Mononuclear cell (primary cell): Measurements from ENCODE around the gene PM20D2. TPM values are rescaled to one million over a fixed set of nuclear protein-coding genes. Genes with fewer than 3 reads are reported as not detected.
"Not testable (repeated sequence)": the region's sequence is repeated elsewhere in the genome, so short reads cannot be mapped to it uniquely, and the experiment has no call there.

Source experiments
- H3K27me3 ChIP-seq: 2 replicates; pipeline ENCODE4 v1.6.0; 2011; ENCODE audit warnings: low read length, control low read depth; ENCODE audit not compliant: insufficient read depth
- H3K4me1 ChIP-seq: 2 replicates; pipeline ENCODE4 v1.5.1; 2011; ENCODE audit warnings: mild to moderate bottlenecking, low read length, control low read depth; ENCODE audit not compliant: insufficient read depth
- H3K4me3 ChIP-seq: 2 replicates; pipeline ENCODE4 v1.5.1; 2011; ENCODE audit warnings: mild to moderate bottlenecking, low read length, moderate library complexity
- H3K9me3 ChIP-seq: 2 replicates; pipeline ENCODE4 v1.5.1; 2011; ENCODE audit warnings: low read depth, mild to moderate bottlenecking, control low read depth, low read length
- total RNA-seq: library from RNA; depleted of rRNA; stranded (reverse); fragments of >200 nt; gene quantifications from one replicate; pipeline ENCODE4 v1.2.3, GENCODE V29; 2012

The PM20D2 gene, protein sequence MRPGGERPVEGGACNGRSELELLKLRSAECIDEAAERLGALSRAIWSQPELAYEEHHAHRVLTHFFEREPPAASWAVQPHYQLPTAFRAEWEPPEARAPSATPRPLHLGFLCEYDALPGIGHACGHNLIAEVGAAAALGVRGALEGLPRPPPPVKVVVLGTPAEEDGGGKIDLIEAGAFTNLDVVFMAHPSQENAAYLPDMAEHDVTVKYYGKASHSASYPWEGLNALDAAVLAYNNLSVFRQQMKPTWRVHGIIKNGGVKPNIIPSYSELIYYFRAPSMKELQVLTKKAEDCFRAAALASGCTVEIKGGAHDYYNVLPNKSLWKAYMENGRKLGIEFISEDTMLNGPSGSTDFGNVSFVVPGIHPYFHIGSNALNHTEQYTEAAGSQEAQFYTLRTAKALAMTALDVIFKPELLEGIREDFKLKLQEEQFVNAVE
- total RNA-seq, result 6.1 TPM

DNA sequence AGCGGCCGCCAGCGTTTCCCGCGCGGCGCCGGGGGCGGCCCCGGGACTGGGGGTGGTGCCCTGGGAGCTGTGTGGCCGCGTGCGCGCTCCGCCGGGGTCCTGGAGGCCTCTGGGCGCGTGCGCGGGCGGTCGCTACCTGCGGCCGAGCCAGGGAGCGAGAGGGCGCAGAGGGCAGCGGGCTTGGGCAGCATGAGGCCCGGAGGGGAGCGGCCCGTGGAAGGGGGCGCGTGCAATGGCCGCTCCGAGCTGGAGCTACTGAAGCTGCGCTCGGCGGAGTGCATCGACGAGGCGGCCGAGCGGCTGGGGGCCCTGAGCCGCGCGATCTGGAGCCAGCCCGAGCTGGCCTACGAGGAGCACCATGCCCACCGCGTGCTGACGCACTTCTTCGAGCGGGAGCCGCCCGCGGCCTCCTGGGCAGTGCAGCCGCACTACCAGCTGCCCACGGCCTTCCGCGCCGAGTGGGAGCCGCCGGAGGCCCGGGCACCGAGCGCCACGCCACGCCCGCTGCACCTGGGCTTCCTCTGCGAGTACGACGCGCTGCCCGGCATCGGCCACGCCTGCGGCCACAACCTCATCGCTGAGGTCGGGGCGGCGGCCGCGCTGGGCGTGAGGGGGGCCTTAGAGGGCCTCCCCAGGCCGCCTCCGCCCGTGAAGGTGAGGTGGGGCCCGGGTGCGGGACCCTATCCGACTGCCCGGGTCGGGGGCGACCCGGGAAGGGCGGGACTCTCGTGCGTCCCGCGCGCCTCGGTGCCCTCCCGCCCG, at the start of gene PM20D2:
PM20D2 (plus strand) TSS at position 100 of the 762 bp plus-strand sequence; CDS start at position 190, 90 bp downstream.
- peak within 1 kb of the TSS; percentile 52 for H3K4me3 ChIP-seq
- H3K4me1 ChIP-seq, result peaks cover 25% of the 10 kb centered on the region
- no peaks in the 10 kb centered on the region for H3K9me3 ChIP-seq
- no peaks in the 10 kb centered on the region for H3K27me3 ChIP-seq

DNA sequence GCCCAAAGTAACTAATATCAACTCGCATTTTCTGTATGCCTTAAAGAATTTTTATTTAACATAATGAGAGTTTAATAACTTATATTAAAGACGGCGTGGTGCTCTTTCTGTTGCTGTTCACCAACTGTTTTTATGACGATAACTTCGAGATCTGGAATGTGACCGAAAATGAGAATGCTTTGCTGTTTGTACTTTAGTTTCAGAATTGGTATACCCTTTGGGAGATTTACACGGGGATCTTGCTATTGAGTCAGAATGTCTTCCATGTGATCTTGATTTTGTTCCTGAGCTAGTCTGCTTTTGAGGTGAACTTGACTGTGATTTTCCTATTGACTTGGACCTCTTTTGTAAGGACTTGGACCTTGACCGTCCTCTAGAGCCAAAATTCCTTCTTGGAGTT, 47.4 kb upstream of the PM20D2 start:
- Histone ChIP-seq H3K4me1 (no peaks in the 10 kb centered on the region), H3K9me3 (no peaks in the 10 kb centered on the region), H3K27me3 (no peaks in the 10 kb centered on the region), H3K4me3 (no peak overlapping the region)

DNA sequence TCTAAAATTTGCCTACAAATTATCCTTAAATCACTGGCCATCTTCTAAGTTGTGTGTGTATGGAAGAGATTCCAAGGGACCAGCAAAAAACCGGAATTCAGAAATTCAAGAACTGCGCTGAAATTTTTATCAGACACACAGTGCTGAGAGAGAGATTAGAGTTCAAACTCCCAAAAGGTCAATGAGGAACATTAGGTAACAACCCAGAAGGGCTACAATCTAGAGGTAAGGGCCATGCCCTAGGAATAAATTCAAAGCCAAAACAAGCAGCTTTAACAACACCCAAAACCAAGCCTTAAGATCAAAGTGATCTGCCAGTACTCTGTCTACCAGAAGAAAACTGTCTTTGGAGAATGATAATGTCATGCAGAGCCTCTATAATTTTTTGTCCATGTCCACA, 45.7 kb upstream of the PM20D2 start:
- Histone ChIP-seq H3K27me3 (no peaks in the 10 kb centered on the region), H3K4me3 (no peak overlapping the region), H3K9me3 (no peaks in the 10 kb centered on the region), H3K4me1 (no peaks in the 10 kb centered on the region)

DNA sequence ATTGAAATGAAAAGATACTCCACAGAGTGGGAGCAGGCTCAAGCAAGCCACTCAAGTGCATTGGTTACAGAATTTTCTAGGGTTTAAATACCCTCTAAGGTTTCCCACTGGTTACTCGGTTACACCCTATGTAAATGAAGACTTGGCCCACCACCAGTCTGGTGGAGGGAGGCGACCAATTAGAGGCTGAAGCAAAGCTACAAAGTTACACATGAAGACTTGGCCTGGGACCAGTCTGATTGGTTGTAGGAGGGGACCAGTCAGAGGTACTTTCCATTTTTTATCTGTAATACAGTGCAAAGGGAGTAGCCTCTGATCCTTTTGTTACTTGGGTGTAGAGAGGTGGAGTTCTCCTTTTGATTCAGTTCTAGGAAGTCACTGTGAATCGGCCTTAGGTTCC, 35.6 kb upstream of the PM20D2 start:
- Histone ChIP-seq H3K4me3 (no peak overlapping the region), H3K27me3 (no peaks in the 10 kb centered on the region), H3K9me3 (no peaks in the 10 kb centered on the region), H3K4me1 (no peaks in the 10 kb centered on the region)

DNA sequence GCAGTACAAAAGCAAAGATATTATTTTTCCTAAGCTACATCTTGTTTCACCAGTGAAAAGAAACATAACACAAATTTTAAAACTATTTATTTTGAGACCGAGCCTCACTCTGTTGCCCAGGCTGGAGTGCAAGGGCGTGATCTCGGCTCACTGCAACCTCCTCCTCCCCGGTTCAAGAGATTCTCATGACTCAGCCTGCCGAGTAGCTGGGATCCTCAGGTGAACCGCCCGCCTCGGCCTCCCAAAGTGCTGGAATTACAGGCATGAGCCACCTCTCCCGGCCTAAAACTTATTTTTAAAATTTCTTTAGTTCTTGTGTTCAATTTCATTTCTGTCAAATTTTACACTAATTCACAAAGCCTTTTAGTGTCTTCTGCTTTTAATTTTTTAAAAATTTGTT, 33.9 kb upstream of the PM20D2 start:
- Histone ChIP-seq H3K9me3 (no peaks in the 10 kb centered on the region), H3K4me3 (no peak overlapping the region), H3K27me3 (no peaks in the 10 kb centered on the region), H3K4me1 (peaks cover 3% of the 10 kb centered on the region)

DNA sequence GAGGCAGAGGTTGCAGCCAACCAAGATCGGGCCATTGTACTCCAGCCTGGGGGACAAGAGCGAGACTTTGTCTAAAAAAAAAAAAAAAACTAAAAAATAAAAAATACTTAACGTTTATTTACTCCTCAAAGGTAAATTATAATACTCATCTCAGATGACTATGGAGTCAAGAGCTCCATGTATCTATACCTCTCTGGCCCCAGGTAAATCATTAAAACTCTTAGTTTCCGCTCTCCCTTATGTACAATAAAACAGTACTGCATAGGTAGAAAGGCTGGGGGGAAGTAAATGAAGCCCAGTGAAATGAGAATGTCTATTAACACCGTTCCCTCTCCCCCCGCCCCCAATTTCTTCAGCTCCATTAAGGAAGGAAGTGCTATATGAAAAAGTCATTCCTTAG, 29.2 kb upstream of the PM20D2 start:
- Histone ChIP-seq H3K9me3 (no peaks in the 10 kb centered on the region), H3K4me3 (no peak overlapping the region), H3K27me3 (no peaks in the 10 kb centered on the region), H3K4me1 (peaks cover 8% of the 10 kb centered on the region)

DNA sequence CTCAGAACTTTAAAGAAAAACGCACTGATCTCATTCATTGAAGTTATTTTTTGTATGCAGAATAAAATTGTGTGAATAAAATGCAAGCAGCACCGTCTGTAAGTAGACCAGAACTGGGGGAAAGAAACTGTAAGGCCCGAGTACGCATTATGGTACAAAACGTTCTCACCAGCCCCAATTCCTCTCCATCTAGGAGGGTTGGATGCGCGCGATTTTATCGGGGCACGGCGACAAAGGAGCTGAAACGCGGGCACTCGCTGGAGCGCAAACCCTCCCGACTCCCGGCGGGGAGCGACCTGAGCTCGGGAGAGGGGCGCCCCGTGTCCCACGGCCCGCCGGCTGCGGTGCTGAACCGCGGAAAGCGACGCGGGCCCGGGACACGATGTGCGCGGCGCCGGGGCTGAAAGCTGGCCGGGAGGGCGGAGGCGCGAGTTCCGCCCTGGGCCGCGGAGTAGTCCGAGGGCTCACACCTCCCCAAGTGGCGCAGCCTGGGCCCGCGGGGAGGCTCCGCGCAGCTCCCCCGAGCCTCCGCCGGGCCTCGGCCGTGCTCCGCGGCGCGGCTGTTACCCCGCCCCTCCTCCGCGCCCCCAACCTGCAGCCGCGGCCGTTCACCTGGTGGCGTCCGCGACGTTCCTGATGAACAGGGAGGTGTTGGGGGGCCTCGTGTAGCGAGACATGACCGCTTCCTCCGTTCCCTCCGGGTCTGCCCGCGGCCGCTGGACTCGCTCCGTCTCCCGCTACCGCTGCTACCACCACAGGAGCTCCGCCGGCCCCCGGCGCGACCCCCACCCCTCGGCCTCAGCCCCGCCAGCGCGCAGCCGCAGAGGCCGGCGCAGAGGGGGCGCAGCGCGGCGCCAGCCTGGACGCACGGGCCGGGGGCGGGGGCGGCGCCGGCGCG, 28.4 kb upstream of the PM20D2 start, which contains the start of gene SRSF12:
SRSF12 (minus strand) TSS at position 861 of the 898 bp plus-strand sequence; CDS start at position 677, 184 bp downstream.
- H3K4me3 ChIP-seq, result peak within 1 kb of the TSS; percentile 42
- H3K27me3 ChIP-seq, result no peaks in the 10 kb centered on the region

DNA sequence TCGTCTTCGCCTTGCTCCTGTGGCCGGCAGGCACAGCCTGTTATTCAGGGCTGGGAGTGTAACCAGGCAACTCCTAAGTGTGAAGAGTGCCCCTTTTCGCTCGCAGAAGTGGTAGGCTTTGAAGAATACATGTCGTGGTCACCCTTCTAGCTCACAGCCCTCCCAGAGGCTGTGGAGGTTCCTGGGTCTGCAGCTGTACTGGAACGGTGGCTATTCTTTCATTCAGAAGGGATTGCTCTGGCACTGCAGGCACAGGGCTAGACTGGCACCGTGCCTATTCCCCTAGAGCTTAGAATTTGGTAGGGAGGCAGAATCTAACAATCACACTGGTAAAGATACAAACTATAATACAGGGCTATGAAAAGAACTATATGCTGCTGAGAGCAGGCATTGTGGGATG, 26.9 kb upstream of the PM20D2 start:
- no peaks in the 10 kb centered on the region for H3K27me3 ChIP-seq
- H3K4me3 ChIP-seq, result no peak overlapping the region
- no peaks in the 10 kb centered on the region for H3K9me3 ChIP-seq
- peaks cover 8% of the 10 kb centered on the region for H3K4me1 ChIP-seq

More for the DNA sequence above, 28.4 kb upstream of the PM20D2 start, which contains the start of gene SRSF12:
- H3K9me3 ChIP-seq, result no peaks in the 10 kb centered on the region
- peaks cover 8% of the 10 kb centered on the region for H3K4me1 ChIP-seq

DNA sequence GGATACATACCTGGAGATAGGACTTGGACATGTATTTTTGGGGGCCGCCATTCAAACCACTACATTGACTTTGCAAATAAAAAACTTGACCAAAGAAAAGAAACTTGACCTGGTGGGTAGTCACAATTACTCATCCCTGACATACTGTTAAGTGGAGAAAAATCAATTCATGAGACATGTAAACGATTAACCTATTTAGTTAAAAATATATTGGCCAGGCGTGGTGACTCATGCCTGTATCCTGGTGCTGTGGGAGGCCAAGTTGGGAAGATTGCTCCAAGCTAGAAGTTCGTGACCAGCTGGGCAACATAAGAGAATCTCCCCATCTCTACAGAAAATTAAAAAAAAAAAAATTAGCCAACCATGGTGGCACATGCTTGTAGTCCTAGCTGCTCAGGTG, 25.5 kb upstream of the PM20D2 start:
- Histone ChIP-seq H3K27me3 (no peaks in the 10 kb centered on the region), H3K4me1 (peaks cover 8% of the 10 kb centered on the region), H3K4me3 (no peak overlapping the region), H3K9me3 (no peaks in the 10 kb centered on the region)

DNA sequence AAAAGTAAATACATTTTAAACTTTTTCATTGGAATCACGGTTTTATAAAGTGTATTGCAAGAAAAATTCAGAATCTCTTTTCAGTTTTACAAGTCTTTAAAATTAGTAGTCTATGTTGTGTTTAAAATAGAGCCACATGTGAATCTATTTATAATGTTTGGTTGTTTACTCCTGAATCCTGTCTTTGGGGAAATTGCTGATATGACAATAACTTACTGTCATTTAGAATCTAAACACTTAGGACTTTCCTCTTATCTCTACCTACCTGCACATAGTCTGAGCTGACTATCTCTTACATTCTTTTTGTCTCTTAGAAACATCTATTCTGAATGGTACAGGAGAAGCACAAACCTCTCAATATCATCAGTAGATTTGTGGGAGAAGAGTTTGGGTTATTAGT, 23.9 kb upstream of the PM20D2 start:
- H3K4me1 ChIP-seq, result peaks cover 4% of the 10 kb centered on the region
- H3K9me3 ChIP-seq, result no peaks in the 10 kb centered on the region
- no peaks in the 10 kb centered on the region for H3K27me3 ChIP-seq
- H3K4me3 ChIP-seq, result no peak overlapping the region

DNA sequence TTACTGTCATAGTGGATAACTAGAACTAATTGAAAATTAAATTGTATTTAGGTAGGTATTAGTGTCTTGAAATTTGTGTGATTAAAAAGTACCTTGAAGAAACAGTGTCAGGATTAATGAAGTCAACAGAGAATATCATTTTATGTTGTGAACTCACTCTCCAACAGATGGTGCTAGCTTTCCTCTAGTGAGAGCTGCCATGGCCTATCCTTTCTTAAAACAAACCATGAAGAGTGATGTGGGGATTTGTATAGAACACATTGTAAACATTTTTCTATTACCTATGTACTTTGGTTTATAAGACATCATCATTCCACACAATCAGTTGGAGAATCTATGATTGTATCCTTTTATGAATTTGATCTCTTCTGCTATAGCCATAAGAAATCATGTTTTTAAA, 23.2 kb upstream of the PM20D2 start:
- Histone ChIP-seq H3K9me3 (no peaks in the 10 kb centered on the region), H3K4me1 (no peaks in the 10 kb centered on the region), H3K4me3 (no peak overlapping the region), H3K27me3 (no peaks in the 10 kb centered on the region)

DNA sequence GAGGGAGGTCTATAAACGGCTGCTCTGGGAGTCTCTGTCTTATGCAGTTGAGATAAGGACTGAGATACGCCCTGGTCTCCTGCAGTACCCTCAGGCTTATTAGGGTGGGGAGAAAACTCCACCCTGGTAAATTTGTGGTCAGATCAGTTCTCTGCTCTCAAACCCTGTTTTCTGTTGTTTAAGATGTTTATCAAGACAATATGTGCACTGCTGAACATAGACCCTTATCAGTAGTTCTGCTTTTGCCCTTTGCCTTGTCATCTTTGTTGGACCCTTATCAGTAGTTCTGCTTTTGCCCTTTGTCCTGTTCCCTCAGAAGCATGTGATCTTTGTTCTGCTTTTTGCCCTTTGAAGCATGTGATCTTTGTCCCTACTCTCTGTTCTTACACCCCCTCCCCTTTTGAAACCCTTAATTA, 17.6 kb upstream of the PM20D2 start:
- H3K27me3 ChIP-seq, H3K4me3 ChIP-seq, H3K9me3 ChIP-seq, H3K4me1 ChIP-seq: not testable (repeated sequence)

DNA sequence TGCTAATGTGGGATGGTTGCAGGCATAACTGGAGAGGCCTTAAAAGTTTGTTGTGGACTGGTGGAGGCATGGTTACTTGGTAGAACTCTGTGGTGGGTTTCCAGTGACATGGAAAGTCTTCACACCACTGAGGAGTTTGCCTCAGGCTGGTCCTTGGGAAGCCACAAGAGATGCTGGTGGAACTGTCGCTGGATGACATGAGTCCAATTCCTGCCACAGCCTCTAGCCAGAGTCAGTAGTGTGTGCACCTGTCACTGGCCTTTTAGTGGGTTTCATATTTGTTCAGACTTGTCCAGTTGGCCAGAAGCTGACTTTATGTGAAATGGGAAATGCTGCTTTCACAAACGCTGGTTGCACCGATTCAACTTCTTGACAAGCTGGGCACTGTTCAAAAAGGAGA, 14.3 kb upstream of the PM20D2 start:
- H3K4me3 ChIP-seq, result no peak overlapping the region
- H3K27me3 ChIP-seq, result no peaks in the 10 kb centered on the region
- H3K4me1 ChIP-seq, result peaks cover 4% of the 10 kb centered on the region
- H3K9me3 ChIP-seq, result no peaks in the 10 kb centered on the region

DNA sequence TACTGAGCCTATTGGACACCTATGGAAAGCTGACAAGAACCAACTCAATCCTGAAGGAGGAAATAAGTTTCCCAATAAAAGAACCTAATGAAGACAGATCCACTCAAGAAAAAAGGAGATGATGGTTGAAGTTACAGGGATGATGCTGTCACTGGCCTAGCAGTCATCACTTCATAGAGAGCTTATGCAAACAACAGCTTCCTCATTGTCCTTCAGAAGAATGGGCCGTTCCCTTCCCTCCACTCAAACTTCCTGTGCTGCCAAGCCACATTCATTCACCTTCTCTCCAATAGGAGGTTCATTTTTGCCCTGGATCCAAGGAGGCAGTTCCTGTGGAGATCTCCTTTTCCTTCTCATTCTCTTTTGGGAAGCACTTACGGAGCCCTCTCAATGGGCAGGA, 13.8 kb upstream of the PM20D2 start:
- no peaks in the 10 kb centered on the region for H3K27me3 ChIP-seq
- no peaks in the 10 kb centered on the region for H3K9me3 ChIP-seq
- no peak overlapping the region for H3K4me3 ChIP-seq
- H3K4me1 ChIP-seq, result peaks cover 4% of the 10 kb centered on the region

DNA sequence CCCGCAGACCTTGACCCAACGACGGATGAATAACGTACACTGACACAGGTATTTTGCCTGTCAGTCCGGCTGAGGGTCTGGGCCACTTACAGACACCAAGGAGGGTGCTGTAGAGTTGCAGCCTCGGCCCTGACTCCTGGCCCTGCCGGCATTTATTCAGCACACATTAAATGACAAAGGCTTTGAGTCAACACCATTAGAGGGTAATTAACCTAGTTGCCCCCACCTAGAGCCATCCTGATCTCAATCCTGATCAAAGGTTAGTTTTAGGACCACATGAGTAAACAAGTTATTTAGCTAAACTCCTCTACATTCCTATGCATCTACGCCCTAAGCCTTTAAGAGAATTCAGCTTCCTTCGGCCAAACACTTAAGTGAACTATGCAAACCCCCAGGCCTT, 11.9 kb upstream of the PM20D2 start:
- H3K4me3 ChIP-seq, result no peak overlapping the region
- no peaks in the 10 kb centered on the region for H3K27me3 ChIP-seq
- H3K4me1 ChIP-seq, result peaks cover 4% of the 10 kb centered on the region
- H3K9me3 ChIP-seq, result no peaks in the 10 kb centered on the region
